LNCaP clone FGC (cell line): ENCODE measurements around the gene DNAJC25.

Experiments
- DNase-seq: peaks from one replicate; pipeline ENCODE4 v3.0.0-alpha.2; 2011; ENCODE audit warnings: low read depth
- H3K4me3 ChIP-seq: 2 replicates; pipeline ENCODE4 v1.5.1; 2011; ENCODE audit warnings: mild to moderate bottlenecking, low read depth, low read length, control low read depth
- TF ChIP-seq, protein P1 (sequence below): IDR thresholded peaks from 2 replicates; pipeline ENCODE4 v1.5.1; 2012; ENCODE audit warnings: mild to moderate bottlenecking; ENCODE audit not compliant: control insufficient read depth, insufficient read depth; ENCODE audit errors: extremely low read depth

DNAJC25 gene

DNA sequence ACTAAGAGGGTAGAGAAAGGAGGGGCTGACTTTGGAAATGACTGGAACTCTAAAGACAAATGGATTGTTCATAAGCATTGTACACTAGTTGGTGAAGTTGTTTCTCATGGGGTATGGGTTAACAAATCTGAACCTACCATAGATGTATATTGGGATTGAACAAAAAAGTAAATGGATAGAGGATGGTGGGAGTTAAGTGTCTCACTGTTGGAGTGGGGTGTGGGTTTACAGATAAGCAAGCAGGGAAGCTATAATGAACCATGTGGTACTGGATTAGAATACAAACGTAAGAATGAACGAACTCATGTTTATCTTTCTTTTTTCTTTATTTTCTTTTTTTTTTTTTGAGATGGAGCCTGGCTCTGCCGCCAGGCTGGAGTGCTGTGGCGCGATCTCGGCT lies 48.1 kb downstream of the DNAJC25 start:
- TF ChIP-seq, protein P1, sequence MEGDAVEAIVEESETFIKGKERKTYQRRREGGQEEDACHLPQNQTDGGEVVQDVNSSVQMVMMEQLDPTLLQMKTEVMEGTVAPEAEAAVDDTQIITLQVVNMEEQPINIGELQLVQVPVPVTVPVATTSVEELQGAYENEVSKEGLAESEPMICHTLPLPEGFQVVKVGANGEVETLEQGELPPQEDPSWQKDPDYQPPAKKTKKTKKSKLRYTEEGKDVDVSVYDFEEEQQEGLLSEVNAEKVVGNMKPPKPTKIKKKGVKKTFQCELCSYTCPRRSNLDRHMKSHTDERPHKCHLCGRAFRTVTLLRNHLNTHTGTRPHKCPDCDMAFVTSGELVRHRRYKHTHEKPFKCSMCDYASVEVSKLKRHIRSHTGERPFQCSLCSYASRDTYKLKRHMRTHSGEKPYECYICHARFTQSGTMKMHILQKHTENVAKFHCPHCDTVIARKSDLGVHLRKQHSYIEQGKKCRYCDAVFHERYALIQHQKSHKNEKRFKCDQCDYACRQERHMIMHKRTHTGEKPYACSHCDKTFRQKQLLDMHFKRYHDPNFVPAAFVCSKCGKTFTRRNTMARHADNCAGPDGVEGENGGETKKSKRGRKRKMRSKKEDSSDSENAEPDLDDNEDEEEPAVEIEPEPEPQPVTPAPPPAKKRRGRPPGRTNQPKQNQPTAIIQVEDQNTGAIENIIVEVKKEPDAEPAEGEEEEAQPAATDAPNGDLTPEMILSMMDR: no peak
- H3K4me3 ChIP-seq: no peak overlapping the region
- no peak for DNase-seq

DNA sequence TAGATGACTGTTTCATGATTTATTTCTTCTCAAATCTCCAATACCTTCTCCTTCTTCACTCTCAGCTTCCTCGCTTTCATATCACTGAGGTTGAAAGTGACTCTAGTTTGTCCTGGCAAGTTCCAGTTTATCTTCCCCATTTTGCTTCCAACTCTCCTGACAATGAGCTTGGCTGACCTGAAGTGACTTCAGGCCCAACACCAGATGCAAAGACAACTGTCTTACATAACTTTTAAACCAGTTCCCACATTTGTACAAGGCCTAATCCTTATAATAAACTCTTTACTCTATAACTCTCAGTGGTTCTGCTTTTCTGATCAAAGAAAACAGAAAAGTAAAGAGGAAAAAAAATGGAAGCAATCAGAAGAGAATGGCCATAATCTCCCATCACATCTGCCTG lies 52.3 kb downstream of the DNAJC25 start:
- H3K4me3 ChIP-seq: no peak overlapping the region
- TF ChIP-seq, protein P1: no peak
- no peak for DNase-seq

DNA sequence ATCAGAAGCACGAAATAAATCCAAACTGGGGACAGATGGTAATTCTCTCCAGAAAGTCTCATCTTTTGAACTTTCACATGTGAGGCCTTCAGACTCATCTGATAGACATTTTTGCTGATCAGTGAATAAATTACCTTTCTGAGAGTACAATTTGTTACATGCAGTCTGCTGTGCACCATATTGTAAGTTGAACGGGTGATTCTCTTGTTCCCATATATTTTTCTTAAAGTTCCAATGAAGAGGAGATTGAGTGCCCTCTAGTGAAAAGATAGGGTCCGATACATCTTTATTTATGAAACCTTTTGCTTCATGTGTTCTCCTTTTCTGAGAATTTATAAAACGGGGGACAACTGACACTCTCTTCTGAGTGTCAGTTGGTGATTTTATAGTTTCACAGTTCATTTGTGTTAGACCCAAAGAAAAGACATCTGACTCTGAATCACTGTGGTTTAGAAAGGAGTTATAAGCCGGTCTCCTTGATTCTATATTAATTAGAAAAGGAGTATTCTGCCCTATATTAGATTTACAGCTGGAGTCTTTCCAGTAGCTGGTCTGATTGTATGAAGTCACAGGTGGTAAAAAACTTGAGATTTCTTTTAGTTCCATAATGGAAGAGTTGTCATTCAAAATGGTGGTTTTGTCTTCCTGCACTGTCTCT lies 60.7 kb downstream of the DNAJC25 start:
- DNase-seq: no peak
- TF ChIP-seq, protein P1: peak; percentile 51
- H3K4me3 ChIP-seq: no peak overlapping the region

DNA sequence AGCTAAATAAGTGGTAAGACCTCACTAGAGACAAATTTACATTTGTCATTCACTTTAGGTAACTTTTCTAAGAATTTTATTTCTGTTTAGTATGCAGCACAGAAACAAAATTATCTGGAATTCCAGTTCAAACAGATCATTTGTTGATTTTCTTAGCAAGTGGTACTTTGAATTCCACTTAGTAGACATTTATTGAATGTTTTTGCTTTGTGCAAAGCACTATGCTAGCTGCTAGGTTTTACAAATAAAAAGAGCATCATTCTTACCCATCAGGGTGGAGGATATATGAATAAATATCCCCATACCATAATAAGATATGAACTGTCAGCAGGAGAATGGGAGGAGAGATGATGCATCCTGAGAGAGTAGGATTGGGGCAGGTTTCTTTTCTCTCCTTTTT lies 65.7 kb downstream of the DNAJC25 start:
- H3K4me3 ChIP-seq: no peak overlapping the region
- TF ChIP-seq, protein P1: no peak
- DNase-seq: no peak

DNA sequence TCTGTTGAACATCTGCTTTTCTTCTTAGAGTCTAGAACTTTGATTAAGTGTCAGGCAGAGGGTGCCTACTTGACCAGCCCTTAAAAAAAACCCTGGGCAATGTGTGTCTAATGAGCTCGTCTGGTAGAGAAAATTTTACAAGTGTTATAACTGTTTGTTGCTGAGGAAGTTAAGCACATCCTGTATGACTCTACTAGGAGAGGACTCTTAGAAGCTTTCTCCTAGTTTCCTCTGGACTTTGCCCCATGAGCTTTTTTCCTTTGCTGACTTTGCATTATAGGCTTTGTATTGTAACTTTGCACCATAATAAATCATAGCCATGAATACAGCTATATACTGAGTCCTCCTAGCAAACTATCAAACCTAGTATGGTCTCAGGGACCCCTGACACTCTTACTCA lies 69.6 kb downstream of the DNAJC25 start:
- TF ChIP-seq, protein P1: no peak
- no peak for DNase-seq
- no peak overlapping the region for H3K4me3 ChIP-seq
